ENCODE measurements around the gene TTF2. TPM values are rescaled to one million over a fixed set of nuclear protein-coding genes. Genes with fewer than 3 reads are reported as not detected.
"Not testable (repeated sequence)": the region's sequence is repeated elsewhere in the genome, so short reads cannot be mapped to it uniquely, and the experiment has no call there.

Gene TTF2
- total and polyA plus RNA-seq, 2 of the 8 experiments (the other 6 are each of a cell fraction or from before 2014, with no cell fraction given) = 16.9 to 89.6 TPM

DNA sequence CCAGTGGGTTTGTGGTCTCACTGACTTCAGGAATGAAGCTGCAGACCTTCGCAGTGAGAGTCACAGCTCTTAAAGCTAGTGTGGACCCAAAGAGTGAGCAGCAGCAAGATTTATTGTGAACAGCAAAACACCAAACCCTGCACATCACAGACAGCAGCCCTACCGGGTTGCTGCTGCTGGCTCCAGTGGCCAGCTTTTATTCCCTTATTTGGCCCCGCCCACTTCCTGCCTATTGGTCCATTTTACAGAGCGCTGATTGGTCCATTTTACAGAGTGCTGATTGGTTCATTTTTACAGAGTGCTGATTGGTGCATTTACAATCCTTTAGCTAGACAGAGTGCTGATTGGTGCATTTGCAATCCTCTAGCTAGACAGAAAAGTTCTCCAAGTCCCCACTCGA, 91.2 kb downstream of the TTF2 start:
- H2BK15ac ChIP-seq (ENCODE audit: low read length); H3K9me3 ChIP-seq (ENCODE audit: insufficient read depth in 2 of 2, low read depth in 1 of 2, low read length in 1 of 2); H4K91ac ChIP-seq (replicated peaks; ENCODE audit: insufficient read length, low read length); H3K4ac ChIP-seq (replicated peaks; ENCODE audit: insufficient read length, low read depth, low read length); H2BK5ac ChIP-seq (ENCODE audit: low read depth, low read length); H3K9ac ChIP-seq (replicated peaks in 1 of 4; ENCODE audit: extremely low read depth in 1 of 4, low read depth in 3 of 4, low read length in 3 of 4); H3K23me2 ChIP-seq (ENCODE audit: low read depth, low read length); H3K56ac ChIP-seq (replicated peaks; ENCODE audit: insufficient read length, low read depth, low read length); H2BK20ac ChIP-seq (ENCODE audit: low read length); H3K27ac ChIP-seq (ENCODE audit: low read depth, low read length); H2AK5ac ChIP-seq (ENCODE audit: low read depth, low read length); DNase-seq (ENCODE audit: low read depth in 1 of 2, low spot score in 2 of 2); H4K20me1 ChIP-seq (replicated peaks in 1 of 2; ENCODE audit: control insufficient read depth in 1 of 2, insufficient read depth in 2 of 2, low read length in 2 of 2); H2AFZ ChIP-seq (ENCODE audit: low read length); H3K4me3 ChIP-seq (ENCODE audit: extremely low read depth in 1 of 4, insufficient read depth in 2 of 4, low read depth in 3 of 4, low read length in 4 of 4); H3K79me1 ChIP-seq (ENCODE audit: low read depth, low read length); H3K79me2 ChIP-seq (ENCODE audit: control insufficient read depth in 1 of 2, insufficient read depth in 2 of 2, low read length in 2 of 2); H3K36me3 ChIP-seq (ENCODE audit: control insufficient read depth in 2 of 4, insufficient read depth in 4 of 4, low read length in 3 of 4); H4K5ac ChIP-seq (ENCODE audit: insufficient read length, low read depth, low read length); H2BK120ac ChIP-seq (replicated peaks; ENCODE audit: low read depth, low read length); H3K23ac ChIP-seq (ENCODE audit: insufficient read length); H3K4me1 ChIP-seq (replicated peaks in 1 of 4; ENCODE audit: control insufficient read depth in 3 of 4, insufficient read depth in 4 of 4, low read length in 3 of 4); H4K8ac ChIP-seq (ENCODE audit: extremely low read depth, insufficient read depth, low read length); H3K4me2 ChIP-seq (ENCODE audit: insufficient read depth in 1 of 2, low read depth in 2 of 2, low read length in 2 of 2); H3K18ac ChIP-seq (ENCODE audit: extremely low read depth, low read length); H2BK12ac ChIP-seq (ENCODE audit: low read depth, low read length); H3K14ac ChIP-seq (ENCODE audit: insufficient read length); H3K27me3 ChIP-seq (replicated peaks in 1 of 4; ENCODE audit: control insufficient read depth in 3 of 4, extremely low read depth in 1 of 4, insufficient read depth in 3 of 4, low read length in 3 of 4); FAIRE-seq; POLR2A ChIA-PET (ENCODE audit: partially characterized antibody): not testable (repeated sequence)
- 87% methylated on average over 5 of the region's 5 CpGs; no CpG with 5 or more reads in 1 of the 2 experiments for WGBS, 2 experiments (ENCODE audit: extremely low coverage in 1 of 2, insufficient coverage in 1 of 2, insufficient read length in 1 of 2, insufficient replicate concordance in 2 of 2, low coverage in 1 of 2, low lambda C conversion rate in 2 of 2, missing lambda C conversion rate in 1 of 2)
- CTCF ChIA-PET (ENCODE audit: partially characterized antibody) = interaction anchor here (0.7 to 2.5 kb wide), 3 partner anchors 10 to 1460 kb away, joined by 3 to 8 read pairs (median 3); no protein-coding TSS in a partner anchor

MicroRNAs encoded within 50 kb of the gene (microRNA counts, 767-probe panel; counts per million panel counts)
- 879 counts per million, percentile 95 among the panel's probes with 10 or more counts for microRNA hsa-miR-942

Small RNA genes within 50 kb of the gene (microRNA-seq; reads per million reads assigned to microRNA genes)
- gene MIR942 (ENCODE audit: borderline microRNAs expressed in 2 of 2, borderline number of aligned reads in 2 of 2, borderline replicate concordance in 1 of 2) = 28.8 to 35.2 reads per million in 2 experiments

Small RNA genes within 50 kb of the gene (small RNA-seq; reads per million reads assigned to genes)
- 160 reads per million, percentile 98 among the genes with 10 or more reads in this experiment for gene MIR942 (ENCODE audit: insufficient read depth)

Other genes starting within 250 kb of the TTF2 start
- gene PTGFRN, start 150.4 kb upstream of the TTF2 start, total RNA-seq (2021; fragmentation: NEBNext Ultra II Directional; extraction: Animal tissue kit (Norgen Biotek cat#: 25700)) = 32.6 TPM in 2 replicates
- gene PTGFRN, start 150.4 kb upstream of the TTF2 start, polyA plus RNA-seq (2011; rRNA removed) = 11.9 and 13.0 TPM in 2 replicates
- gene CD101, start 58.6 kb upstream of the TTF2 start, total RNA-seq (2021; fragmentation: NEBNext Ultra II Directional; extraction: Animal tissue kit (Norgen Biotek cat#: 25700)) = 1.1 and 1.4 TPM in 2 replicates
- gene CD101, start 58.6 kb upstream of the TTF2 start, polyA plus RNA-seq (2011; rRNA removed) = 1.2 and 1.5 TPM in 2 replicates
- 15.6 and 16.7 TPM in 2 replicates for gene TRIM45, start 61.4 kb downstream of the TTF2 start, total RNA-seq (2021; fragmentation: NEBNext Ultra II Directional; extraction: Animal tissue kit (Norgen Biotek cat#: 25700))
- gene TRIM45, start 61.4 kb downstream of the TTF2 start, polyA plus RNA-seq (2011; rRNA removed) = 13.7 and 15.0 TPM in 2 replicates
- gene VTCN1, start 150.6 kb downstream of the TTF2 start, total RNA-seq (2021; fragmentation: NEBNext Ultra II Directional; extraction: Animal tissue kit (Norgen Biotek cat#: 25700)) = 0.27 TPM in 1 of 2 replicates, not detected in the other
- gene VTCN1, start 150.6 kb downstream of the TTF2 start, polyA plus RNA-seq (2011; rRNA removed) = 0.08 and 0.32 TPM in 2 replicates